HuH-7 (cell line): ENCODE results near the gene PAMR1.

Source experiments
- DNase-seq: peaks from one replicate; pipeline ENCODE4 v3.0.0; 2011; ENCODE audit warnings: low spot score

The PAMR1 gene

GRCh38 chr11:35458846-35459245 is 66.6 kb downstream of the PAMR1 start:
- DNase-seq: no peak

DNA sequence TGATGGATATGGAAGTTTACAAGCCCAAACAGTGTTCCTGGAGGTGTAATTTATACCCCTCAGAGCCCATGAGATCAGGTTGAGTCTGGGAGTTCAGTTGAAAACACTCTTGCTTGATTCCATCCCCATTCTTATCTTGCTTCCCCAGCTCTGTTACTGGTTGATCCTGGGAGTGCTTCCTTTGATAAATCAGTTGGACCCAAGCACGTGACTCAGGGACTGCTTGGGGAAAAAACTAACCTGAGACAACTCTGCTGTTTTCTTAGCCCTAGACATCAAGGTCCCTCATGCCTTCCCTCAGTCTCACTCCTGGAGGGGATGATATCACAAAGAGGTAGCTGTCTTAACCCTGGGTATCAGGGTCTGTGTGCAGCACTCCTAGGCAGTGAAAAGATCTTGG is 71.1 kb downstream of the PAMR1 start:
- no peak for DNase-seq

DNA sequence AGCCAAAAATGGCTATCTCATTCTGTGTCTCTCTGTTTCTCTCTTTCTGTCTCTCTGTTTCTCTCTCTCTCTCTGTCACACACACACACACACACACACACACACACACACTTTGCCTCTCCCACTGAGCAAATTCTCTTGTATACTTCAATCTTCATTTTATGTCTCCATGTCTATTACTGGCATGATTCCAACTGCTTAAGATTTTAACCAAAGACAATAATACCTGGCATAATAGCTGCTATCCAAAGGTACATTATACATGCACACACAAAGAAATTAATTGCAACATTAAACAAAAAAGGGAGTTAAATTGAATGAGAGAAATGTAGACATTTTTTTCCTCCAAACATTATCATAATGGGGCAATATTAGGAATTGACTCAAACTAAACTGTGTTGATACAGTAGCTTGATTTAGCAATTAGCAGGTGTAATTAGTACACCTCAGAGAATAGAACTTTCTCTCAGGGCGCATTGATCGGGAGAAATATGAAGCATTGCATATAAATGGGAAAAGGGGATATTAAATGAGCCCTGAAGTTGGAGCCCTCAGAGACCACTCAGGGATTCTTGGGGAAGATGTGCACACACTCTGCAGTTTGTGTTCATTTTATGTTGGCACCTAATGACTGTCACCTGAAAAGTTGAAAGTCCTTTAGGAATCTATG is 88.7 kb downstream of the PAMR1 start:
- no peak for DNase-seq

- DNase-seq: no peak
These were observed 91.8 kb downstream of the PAMR1 start for GRCh38 chr11:35433588-35433987.

- DNase-seq: no peak
These were observed 93.0 kb downstream of the PAMR1 start for GRCh38 chr11:35432464-35432863.

DNA sequence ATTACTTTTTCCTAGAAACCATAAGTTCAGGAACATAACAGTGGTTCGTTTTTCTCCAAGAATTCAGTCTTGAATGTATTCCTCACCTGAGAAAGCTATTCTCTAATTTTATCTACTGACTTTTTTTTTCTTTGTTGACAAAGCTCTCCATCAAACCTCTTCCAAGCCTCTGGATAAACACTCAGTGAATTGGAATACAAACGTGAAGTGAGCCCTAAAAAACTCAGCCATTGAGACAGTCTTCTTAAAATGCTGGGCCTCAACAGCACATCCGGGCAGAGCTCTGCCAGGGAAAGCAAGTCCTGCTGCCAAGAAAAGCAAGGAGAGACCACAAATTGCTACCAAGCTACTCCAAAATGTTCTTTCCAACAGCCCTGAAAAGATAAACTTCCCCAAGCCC is 98.3 kb downstream of the PAMR1 start:
- DNase-seq: no peak

GRCh38 chr11:35426351-35426750 is 99.1 kb downstream of the PAMR1 start:
- no peak for DNase-seq

- no peak for DNase-seq
These were observed 99.7 kb downstream of the PAMR1 start for GRCh38 chr11:35425603-35426212.

DNA sequence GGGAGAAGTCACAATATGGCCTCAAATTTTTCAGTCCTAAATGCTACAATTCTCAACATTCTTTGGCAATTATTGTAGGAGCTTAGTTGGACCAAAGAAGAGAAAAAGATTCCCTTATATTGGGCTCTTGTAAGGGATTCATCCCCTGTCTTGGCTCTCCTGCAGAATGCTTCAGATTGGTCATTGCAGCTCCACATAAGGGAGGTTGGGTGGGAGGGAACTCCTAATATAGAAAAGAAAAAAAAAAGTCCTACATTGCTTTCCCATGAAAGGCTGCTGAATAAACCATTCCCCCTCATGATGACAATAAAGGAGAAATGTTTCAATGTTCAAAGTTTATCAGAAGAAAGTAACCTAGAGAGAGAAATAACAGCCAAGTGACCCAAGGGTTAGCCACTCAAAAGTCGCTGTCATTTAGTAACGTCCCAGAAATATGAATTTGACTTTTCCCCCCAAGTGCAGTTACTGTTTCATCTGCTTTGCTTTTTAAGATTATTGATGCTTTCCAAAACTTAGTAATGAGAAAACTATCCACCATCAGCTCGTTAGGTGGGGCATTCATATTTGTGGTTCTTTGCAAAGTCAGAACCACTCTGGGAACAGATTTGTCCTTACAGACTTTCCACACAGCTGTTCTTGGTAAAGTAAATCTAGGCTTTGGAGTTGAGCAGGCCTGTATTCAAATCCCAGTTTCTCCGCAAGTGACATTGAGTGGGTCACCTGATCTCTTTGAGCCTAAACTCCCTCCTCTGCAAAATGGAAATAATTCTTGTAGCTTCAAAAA is 101.1 kb downstream of the PAMR1 start:
- DNase-seq: no peak

DNA sequence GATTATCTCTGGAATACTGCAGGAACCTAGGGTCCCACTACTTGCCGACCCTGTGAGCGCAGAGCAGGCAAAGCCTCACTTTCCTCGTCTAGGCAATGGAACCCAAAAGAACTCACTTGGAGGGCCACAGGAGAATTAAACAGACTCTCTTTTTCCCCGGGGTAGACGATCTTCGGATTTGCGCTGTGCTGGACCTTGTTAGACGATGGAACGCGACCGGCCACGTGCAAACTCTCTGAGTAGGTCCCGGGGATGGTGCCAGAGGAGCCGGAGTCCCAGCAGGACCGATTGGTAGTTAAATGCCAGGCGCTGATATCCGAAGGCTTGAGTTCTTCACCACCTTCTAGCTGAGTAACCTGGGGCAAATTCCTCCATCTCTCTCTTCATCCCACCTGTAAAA is 105.0 kb downstream of the PAMR1 start:
- DNase-seq: no peak

- no peak for DNase-seq
These were observed 105.5 kb downstream of the PAMR1 start for GRCh38 chr11:35419830-35420333.

DNA sequence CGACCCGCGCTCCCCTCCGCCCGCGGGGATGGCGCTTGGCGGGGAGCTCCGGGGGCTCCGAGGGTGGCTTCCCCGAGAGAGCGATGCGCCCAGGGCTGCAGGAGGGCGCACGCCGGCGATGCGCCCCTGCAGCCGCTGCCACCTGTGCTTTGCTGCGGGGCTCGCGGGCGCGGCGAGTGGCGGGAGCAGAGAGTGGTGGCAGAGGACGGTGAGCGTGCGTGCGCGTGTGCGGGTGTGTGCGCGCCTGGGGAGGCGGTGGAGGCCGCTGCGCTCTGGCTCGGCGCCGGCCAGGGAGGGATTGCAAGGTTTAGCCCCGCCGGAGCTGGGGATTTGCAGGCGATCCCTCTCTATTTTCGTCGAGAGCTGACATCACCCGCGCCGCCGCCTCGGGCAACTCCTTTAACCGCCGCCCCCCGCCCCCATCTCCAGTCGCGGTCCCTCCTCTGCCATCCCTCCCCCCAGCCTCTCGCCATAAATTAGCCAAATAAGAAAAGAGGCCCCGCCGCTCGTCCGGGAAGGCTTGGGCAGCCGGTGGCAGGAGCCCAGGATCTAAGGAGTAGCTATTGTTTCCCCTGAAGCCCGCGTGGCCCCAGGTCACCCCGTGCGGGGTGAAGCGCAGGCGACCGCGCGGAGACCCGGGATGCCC is 106.1 kb downstream of the PAMR1 start, which contains the start of gene SLC1A2:
Gene SLC1A2 (minus strand): TSS at position 375 of the 646 bp plus-strand sequence. CDS start 592 bp downstream, outside the sequence.
- DNase-seq: no peak

- no peak for DNase-seq
These were observed 106.9 kb downstream of the PAMR1 start for GRCh38 chr11:35418282-35419183.

- DNase-seq: no peak
These were observed 109.9 kb downstream of the PAMR1 start for GRCh38 chr11:35415487-35415886.

- DNase-seq: no peak
These were observed 110.6 kb downstream of the PAMR1 start for GRCh38 chr11:35414776-35415175.

DNA sequence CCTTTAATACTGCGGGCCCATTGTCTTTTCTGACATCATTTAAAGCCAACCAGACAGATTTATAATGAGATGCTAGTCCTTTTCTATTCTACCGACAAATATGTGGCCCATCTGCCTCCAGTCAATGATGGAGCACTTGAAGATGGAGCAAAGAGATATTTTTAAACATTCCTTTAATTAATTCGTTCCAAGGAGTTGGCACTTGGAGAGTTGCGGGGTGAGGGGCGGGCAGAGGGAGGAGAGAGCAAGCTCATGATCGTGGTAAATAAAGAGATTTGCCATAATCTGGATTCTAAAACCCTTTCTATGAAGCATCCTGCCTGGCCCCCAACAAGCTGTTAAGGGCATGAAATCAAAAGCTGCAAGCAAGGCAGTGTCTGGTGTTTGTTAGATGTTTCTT is 111.1 kb downstream of the PAMR1 start:
- DNase-seq: no peak

DNA sequence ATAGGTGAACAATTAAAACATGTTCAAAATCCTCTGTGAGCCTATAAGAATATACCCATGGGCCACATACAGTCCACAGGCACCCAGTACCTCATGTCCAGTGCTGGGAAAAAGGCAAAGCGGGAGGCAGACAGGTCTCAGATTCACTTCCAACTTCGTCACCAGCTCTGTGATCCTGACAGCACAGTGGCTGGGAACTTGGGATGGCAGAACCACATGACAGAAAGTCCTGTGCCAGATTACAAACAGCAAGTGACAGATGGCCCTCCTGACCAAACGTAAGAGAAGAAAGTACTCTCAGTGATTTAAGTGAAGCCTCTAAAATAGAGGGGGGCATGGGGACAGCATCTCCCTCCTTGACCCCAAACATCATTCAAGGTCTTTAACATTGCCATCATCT is 111.8 kb downstream of the PAMR1 start:
- DNase-seq: no peak

DNA sequence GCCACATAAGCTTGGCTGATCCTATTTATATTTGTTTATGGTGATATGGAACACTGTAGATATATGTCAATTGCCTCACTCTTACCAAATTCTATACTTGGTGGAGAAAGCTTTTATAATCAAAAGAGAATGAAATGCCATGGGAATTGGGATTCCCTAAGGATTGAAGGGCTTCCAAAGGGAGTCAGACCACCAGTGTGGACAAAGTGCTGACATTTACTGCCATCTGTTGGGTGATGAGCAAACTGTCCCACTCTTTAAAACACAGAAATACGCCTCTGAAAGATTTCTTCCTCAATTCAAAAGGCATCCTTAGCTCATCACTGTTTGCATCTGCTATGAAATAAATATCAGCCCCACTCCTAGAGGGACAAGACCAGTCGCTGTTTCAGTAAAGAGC is 113.1 kb downstream of the PAMR1 start:
- DNase-seq: peak; percentile 52

DNA sequence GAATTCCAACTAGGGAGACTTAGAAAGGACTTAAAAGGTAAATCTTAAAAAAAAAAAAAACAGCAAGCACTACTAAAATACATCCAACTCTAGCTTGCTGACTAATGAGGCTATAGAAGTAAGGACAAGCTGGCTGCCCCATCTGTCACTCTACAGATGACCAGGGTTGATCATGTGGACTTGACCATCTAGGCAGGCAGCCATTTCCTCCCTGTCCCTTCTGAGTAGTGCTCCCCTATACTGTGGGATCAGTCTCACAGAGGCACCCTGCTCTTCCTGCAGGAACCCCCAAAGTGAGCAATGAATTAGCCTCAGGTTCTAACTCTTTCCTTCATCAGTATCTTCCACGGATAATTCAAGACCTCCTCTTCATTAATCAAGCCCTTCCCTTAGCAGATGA is 118.4 kb downstream of the PAMR1 start:
- no peak for DNase-seq

DNA sequence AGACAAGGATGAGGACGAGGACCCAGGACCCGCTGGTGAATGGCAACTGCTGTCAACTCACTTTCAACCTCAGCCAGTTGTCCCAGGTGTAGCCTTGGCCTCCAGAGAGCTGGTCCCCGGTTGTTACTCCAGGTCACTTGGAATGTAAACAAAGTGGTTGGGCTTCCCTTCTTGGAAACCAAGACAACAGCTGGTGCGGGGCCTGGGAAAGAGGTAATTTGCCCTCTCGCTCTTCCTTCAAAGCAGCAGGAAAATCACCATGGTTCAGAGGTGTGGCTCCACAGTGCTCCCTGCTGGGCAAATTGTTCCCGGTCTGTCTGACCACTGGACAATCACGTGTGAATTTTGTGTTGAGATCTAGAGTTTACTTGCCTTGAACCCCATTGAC is 121.0 kb downstream of the PAMR1 start:
- peak; percentile 26 for DNase-seq

DNA sequence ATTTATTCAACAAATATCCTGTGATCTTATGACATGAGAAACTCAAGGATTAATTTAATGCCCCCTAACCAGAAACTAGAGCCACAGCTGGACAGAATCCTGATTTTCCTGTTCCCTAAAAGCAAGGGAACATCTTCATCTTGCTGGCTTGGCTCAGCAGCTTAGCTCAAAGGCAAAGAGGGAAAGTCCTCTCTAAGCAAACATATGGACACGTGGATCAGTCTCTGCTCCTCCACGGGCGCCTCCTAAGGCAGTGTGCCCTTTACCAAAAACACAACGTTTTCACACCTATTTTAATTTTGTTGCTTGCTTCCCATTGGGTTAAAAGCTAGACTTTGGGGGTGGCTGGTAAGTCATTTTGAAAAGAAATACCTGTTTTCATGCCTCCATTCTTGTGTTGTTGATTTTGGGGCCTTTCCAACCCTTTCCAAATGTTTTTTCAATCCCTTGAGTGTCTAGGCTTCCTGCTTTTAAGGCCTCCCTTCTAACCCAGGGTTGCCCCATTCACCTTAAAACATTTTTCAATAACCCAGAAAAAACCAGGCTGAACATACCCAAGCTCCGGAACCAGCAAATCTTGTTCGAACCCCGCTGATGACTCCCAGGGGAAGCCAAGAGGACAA is 121.5 kb downstream of the PAMR1 start:
- no peak for DNase-seq
